GM10248 (cell line): ENCODE measurements around the gene GPC4.

Source experiments
- CTCF ChIA-PET: fragments of 300-600 bp; sonication (Branson Sonifier 250); formaldehyde crosslinking; extraction: SDS; loops from one replicate; lab custom pipeline; 2021; ENCODE audit warnings: antibody characterized with exemption; lab: Yijun Ruan, JAX
- POLR2A ChIA-PET: fragments of 350-650 bp; sonication (Branson Sonifier 250); formaldehyde crosslinking; extraction: SDS; loops from one replicate; lab custom pipeline; 2020; ENCODE audit warnings: antibody characterized with exemption; lab: Yijun Ruan, JAX
- DNase-seq: peaks from one replicate; pipeline ENCODE4 v3.0.0; 2012; ENCODE audit errors: extremely low spot score
- TF ChIP-seq, protein P1 (sequence below): IDR thresholded peaks from 2 replicates; pipeline ENCODE4 v1.5.1; 2012; ENCODE audit warnings: mild to moderate bottlenecking, low read depth; ENCODE audit errors: extremely low read depth, missing control alignments, control extremely low read depth

The GPC4 gene

DNA sequence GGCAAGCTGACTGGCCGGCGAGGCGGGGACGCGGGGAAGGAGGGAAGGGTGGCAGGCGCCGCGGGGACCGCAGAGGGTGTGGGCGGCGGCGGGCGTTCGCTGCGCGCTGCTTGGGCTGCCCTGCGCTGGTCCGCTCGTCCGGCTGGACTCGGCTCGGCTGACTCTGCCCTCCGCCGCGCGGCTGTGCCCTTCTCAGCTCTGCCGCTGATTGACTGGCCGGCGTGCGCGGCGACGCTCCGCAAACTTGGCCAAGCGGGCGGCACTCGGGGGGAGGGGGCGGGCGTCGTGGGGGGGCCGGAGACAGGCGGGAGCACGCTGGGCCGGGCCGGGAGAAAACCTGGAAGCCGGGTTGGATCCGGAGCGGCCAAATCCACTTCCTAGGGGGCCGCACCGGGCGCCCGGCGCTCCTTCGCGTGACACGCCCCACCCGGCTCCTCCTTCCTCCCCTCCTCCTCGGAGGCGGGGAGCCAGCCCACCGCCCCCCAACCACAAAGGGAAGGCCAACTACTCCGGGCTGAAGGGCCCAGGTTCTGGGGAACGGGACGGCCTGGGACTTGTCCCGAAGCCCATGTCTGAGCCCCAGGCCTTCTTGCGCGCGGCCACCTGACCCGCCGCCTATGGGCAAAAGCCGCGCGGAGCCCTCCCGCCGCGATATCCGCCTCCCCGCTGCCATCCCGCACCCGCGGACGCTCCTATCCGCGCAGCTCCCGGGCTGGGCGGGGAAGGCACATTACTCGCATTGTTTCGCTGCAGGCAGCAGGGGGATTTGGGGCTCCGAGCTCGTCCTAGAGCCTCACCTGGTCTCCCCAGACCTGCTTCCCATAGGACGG, at the start of gene GPC4:
GPC4 (minus strand) TSS at position 214 of the 830 bp plus-strand sequence. CDS start 524 bp downstream, outside the sequence.
- CTCF ChIA-PET = no interaction called here
- TF ChIP-seq, protein P1, sequence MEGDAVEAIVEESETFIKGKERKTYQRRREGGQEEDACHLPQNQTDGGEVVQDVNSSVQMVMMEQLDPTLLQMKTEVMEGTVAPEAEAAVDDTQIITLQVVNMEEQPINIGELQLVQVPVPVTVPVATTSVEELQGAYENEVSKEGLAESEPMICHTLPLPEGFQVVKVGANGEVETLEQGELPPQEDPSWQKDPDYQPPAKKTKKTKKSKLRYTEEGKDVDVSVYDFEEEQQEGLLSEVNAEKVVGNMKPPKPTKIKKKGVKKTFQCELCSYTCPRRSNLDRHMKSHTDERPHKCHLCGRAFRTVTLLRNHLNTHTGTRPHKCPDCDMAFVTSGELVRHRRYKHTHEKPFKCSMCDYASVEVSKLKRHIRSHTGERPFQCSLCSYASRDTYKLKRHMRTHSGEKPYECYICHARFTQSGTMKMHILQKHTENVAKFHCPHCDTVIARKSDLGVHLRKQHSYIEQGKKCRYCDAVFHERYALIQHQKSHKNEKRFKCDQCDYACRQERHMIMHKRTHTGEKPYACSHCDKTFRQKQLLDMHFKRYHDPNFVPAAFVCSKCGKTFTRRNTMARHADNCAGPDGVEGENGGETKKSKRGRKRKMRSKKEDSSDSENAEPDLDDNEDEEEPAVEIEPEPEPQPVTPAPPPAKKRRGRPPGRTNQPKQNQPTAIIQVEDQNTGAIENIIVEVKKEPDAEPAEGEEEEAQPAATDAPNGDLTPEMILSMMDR = no peak
- no peak for DNase-seq
- POLR2A ChIA-PET = no interaction called here

GRCh38 chrX:133461231-133461630, 45.9 kb upstream of the GPC4 start:
- ChIA-PET POLR2A (no interaction called here), CTCF (no interaction called here)
- TF ChIP-seq, protein P1 = no peak
- DNase-seq = no peak

GRCh38 chrX:133454924-133455323, 39.6 kb upstream of the GPC4 start:
- TF ChIP-seq, protein P1 = no peak
- CTCF ChIA-PET = no interaction called here
- POLR2A ChIA-PET = no interaction called here
- no peak for DNase-seq

DNA sequence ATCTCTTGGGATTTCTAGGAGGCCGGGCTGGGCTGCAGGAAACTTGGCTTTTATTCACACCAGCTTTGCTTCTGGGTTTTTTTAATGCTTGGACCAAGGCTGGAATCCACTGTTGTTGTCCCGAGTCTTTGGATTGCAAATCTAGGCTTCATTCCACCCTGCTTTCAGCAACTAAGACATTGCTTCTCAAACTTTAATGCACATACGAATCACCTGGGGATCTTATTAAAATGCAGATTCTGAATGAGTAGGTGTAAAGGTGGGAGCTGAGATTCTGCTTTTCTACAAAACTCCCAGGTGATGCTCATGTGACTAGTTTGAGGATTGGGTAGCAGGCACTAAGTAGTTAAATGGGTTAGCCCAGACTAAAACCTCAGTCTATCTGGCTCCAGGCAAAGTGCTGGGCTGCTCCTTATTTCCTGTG, 39.2 kb upstream of the GPC4 start:
- TF ChIP-seq, protein P1 = no peak
- CTCF ChIA-PET = no interaction called here
- POLR2A ChIA-PET = no interaction called here
- no peak for DNase-seq

DNA sequence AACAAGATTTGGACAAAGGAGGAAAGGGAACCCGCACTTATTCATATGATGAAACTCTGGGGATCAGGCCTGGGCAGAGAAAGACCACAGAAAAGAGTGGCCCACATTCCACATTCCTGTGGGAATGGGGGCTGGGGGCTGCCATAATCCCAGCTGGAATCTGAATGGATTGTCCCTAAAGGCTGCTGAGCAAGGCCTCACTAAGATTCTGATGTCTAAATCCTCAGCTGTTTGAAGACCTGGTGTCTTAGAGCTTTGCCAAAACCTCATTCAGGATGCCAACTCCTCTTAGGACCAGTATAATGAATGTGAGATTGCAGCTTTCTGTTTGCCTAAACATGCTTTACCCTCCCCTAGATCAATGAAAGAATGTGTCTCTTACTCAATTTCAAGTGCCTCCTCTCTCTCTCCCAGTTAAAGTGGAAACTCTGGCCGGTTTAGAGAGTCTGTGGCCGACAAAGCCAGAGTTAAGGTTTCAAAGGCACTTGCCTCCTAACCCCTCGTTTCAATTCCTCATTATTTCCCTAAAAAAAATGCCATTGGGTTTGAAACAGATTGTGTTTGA, 33.3 kb upstream of the GPC4 start:
- CTCF ChIA-PET = no interaction called here
- POLR2A ChIA-PET = no interaction called here
- no peak for DNase-seq
- TF ChIP-seq, protein P1 = no peak

DNA sequence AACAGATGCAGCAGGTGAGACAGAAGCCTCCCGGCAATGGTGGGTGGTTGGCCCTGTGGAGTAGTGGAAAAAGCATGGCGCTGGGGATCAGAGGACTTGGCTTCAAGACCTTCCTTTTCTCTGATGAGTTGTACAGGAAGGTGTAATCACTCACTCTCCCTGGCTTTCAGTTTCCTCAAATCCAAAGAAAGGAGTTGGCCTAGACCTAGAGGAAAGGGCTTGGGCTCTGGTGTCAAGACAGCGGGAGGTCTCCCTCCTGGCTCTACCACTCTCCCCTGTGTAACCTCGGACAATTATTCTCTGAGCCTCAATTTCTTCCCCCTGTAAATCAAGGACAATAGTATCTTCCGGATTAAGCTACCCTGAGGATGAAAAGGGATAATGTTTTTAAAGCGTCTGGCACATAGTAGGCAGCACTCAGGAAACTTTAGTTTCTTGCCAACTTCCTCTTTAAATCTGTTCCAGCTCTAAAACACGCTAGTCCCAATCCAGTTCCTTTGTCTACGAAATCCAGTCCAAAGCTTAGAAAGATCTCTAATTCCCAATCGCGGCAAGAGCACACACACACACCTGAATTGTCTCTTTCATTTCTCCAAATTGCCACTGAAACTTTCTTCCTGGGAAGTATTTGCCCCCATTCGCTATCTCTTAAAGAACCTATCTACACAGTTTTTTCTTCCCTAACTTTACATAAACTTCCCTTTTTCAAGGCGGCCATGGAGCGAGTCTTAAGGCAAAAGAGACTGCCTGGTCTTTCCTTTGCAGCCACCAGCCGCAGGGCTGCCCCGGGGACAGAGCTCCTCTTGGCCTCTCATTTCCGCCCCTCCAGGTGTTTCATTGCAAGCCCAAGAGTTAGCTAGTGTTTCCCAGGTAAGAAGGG, 29.9 kb upstream of the GPC4 start:
- CTCF ChIA-PET = interaction anchor here (0.9 kb wide), 1 partner anchor 8 kb away, joined by 3 read pairs; no protein-coding TSS in a partner anchor
- TF ChIP-seq, protein P1 = no peak
- no peak for DNase-seq
- POLR2A ChIA-PET = no interaction called here
